Esophagus squamous epithelium (tissue), 4 donors: ENCODE results near the gene ERP29.

Experiments
- POLR2A ChIP-seq, 4 donors: fragments of 450-650 bp; IDR thresholded peaks; one replicate each; pipeline ENCODE4 v1.6.1; 2017; ENCODE audit warnings: antibody characterized with exemption in 4 of 4, mild to moderate bottlenecking in 4 of 4, moderate library complexity in 3 of 4
- TF ChIP-seq, protein P1 (sequence below), 6 experiments: fragments of 450-650 bp in 4 of 6; fragments of 200-600 bp in 2 of 6; sonication (generic) in 2 of 6; IDR thresholded peaks; one replicate each; pipeline ENCODE4 v1.5.1; 2016 to 2019; ENCODE audit warnings: antibody characterized with exemption in 6 of 6, mild to moderate bottlenecking in 4 of 6, moderate library complexity in 4 of 6

DNA sequence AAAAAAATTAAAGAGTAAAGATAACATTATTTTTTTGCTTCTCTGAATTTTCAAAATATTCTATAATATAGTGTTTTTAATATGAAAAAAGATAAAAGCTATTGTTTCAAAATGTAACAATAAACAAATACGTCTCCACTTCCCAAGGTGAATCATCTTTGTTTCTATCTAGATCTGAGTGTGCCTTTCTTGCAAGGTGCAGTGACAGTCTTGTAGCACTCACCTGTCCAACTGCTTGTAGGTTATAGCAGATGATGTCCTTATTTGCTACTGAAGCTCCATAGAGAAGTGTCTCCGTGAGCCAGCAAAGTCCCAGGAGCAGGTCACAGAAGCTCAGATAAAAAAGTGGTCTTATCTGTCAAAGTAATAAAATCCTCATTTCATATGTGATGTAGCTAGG is 21.7 kb upstream of the ERP29 start:
- TF ChIP-seq, protein P1, sequence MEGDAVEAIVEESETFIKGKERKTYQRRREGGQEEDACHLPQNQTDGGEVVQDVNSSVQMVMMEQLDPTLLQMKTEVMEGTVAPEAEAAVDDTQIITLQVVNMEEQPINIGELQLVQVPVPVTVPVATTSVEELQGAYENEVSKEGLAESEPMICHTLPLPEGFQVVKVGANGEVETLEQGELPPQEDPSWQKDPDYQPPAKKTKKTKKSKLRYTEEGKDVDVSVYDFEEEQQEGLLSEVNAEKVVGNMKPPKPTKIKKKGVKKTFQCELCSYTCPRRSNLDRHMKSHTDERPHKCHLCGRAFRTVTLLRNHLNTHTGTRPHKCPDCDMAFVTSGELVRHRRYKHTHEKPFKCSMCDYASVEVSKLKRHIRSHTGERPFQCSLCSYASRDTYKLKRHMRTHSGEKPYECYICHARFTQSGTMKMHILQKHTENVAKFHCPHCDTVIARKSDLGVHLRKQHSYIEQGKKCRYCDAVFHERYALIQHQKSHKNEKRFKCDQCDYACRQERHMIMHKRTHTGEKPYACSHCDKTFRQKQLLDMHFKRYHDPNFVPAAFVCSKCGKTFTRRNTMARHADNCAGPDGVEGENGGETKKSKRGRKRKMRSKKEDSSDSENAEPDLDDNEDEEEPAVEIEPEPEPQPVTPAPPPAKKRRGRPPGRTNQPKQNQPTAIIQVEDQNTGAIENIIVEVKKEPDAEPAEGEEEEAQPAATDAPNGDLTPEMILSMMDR (IDR thresholded peaks at IDR 0.05), result no peak
- no peak for TF ChIP-seq POLR2A (IDR thresholded peaks at IDR 0.05)
